HepG2 (cell line): Measurements from ENCODE around the gene ZNF211. TPM values are rescaled to one million over a fixed set of nuclear protein-coding genes. Genes with fewer than 3 reads are reported as not detected.

Experiments
- AFF4 ChIP-seq: sonication (generic); formaldehyde crosslinking; IDR thresholded peaks from 2 replicates; pipeline ENCODE4 v1.4.0; 2020; ENCODE audit warnings: missing genetic modification reagents
- ATF1 ChIP-seq: IDR thresholded peaks from 2 replicates; pipeline ENCODE4 v1.6.1; 2016; ENCODE audit warnings: mild to moderate bottlenecking, control low read depth
- KDM3A ChIP-seq: IDR thresholded peaks from 2 replicates; pipeline ENCODE4 v1.6.1; 2018; ENCODE audit warnings: low read depth, missing compliant biosample characterization
- KDM6A ChIP-seq: IDR thresholded peaks from 2 replicates; pipeline ENCODE4 v1.6.1; 2016; ENCODE audit warnings: low read depth
- MYPOP ChIP-seq: sonication (generic); formaldehyde crosslinking; IDR thresholded peaks from 2 replicates; pipeline ENCODE4 v1.8.1; 2023; ENCODE audit warnings: mild to moderate bottlenecking, moderate library complexity, missing genetic modification reagents
- SMAD1 ChIP-seq: sonication (generic); formaldehyde crosslinking; IDR thresholded peaks from 2 replicates; pipeline ENCODE4 v1.4.0; 2020; ENCODE audit warnings: missing genetic modification reagents, low read depth, mild to moderate bottlenecking, borderline replicate concordance
- SRF ChIP-seq: IDR thresholded peaks from 2 replicates; pipeline ENCODE4 v1.6.1; 2011; ENCODE audit warnings: mild to moderate bottlenecking, low read depth, low read length, moderate library complexity
- SYNCRIP ChIP-seq: fragments of 200-400 bp; formaldehyde crosslinking; IDR thresholded peaks from 2 replicates; pipeline ENCODE4 v1.6.1; 2018; ENCODE audit warnings: mild to moderate bottlenecking, low read depth, low read length; ENCODE audit not compliant: insufficient read depth
- TGIF2 ChIP-seq: IDR thresholded peaks from 2 replicates; pipeline ENCODE4 v1.6.1; 2016; ENCODE audit warnings: control low read depth, missing compliant biosample characterization
- ZBTB39 ChIP-seq: sonication (generic); formaldehyde crosslinking; IDR thresholded peaks from 2 replicates; pipeline ENCODE4 v1.5.0; 2020; ENCODE audit warnings: missing genetic modification reagents
- ZNF296 ChIP-seq: sonication (generic); formaldehyde crosslinking; conservative IDR thresholded peaks from 2 replicates; pipeline ENCODE4 v1.5.0; 2020; ENCODE audit warnings: mild to moderate bottlenecking, missing genetic modification reagents
- ZNF589 ChIP-seq: sonication (generic); formaldehyde crosslinking; conservative IDR thresholded peaks from 2 replicates; pipeline ENCODE4 v1.8.0; 2022; ENCODE audit warnings: mild to moderate bottlenecking, moderate library complexity, missing genetic modification reagents
- ZNF598 ChIP-seq: sonication (generic); formaldehyde crosslinking; IDR thresholded peaks from 2 replicates; pipeline ENCODE4 v1.5.1; 2020; ENCODE audit warnings: mild to moderate bottlenecking, missing genetic modification reagents, borderline replicate concordance
- ZNF784 ChIP-seq: sonication (generic); formaldehyde crosslinking; IDR thresholded peaks from 2 replicates; pipeline ENCODE4 v1.5.1; 2020; ENCODE audit warnings: missing genetic modification reagents, mild to moderate bottlenecking, borderline replicate concordance
- polyA plus RNA-seq, 8 experiments: library from polyadenylated mRNA; depleted of rRNA in 3 of 8; stranded (reverse) in 7 of 8; unstranded in 1 of 8; fragments of >200 nt; fragmentation: Illumina TruSeq in 4 of 8; extraction: Trizol in 4 of 8; gene quantifications; 2 replicates each; pipeline versions ENCODE4 v1.2.1 to v1.2.3, GENCODE V29; 2011 to 2016; ENCODE audit warnings: low read depth in 4 of 8, missing spikeins in 1 of 8, mixed read lengths in 1 of 8; ENCODE audit not compliant: insufficient read depth in 1 of 8
- total RNA-seq, 5 experiments: library from RNA; depleted of rRNA; stranded (reverse); fragments of >200 nt; fragmentation: Illumina TruSeq; extraction: Trizol; gene quantifications; 2 replicates each; pipeline ENCODE4 v1.2.3, GENCODE V29; 2016; ENCODE audit warnings: low read depth in 1 of 5
- TF ChIP-seq, protein P1 (sequence below): sonication (generic); formaldehyde crosslinking; IDR thresholded peaks from 2 replicates; pipeline ENCODE4 v1.5.0; 2020; ENCODE audit warnings: missing genetic modification reagents, mild to moderate bottlenecking, borderline replicate concordance
- TF ChIP-seq, protein P2 (sequence below): sonication (generic); formaldehyde crosslinking; IDR thresholded peaks from 2 replicates; pipeline ENCODE4 v1.4.0; 2020; ENCODE audit warnings: missing genetic modification reagents; ENCODE audit errors: not compliant biosample characterization

Gene ZNF211
- total and polyA plus RNA-seq, 2 of the 13 experiments (the other 11 are each of a cell fraction or from before 2014, with no cell fraction given) = 9.9 to 11.2 TPM

- TF ChIP-seq, protein P1, sequence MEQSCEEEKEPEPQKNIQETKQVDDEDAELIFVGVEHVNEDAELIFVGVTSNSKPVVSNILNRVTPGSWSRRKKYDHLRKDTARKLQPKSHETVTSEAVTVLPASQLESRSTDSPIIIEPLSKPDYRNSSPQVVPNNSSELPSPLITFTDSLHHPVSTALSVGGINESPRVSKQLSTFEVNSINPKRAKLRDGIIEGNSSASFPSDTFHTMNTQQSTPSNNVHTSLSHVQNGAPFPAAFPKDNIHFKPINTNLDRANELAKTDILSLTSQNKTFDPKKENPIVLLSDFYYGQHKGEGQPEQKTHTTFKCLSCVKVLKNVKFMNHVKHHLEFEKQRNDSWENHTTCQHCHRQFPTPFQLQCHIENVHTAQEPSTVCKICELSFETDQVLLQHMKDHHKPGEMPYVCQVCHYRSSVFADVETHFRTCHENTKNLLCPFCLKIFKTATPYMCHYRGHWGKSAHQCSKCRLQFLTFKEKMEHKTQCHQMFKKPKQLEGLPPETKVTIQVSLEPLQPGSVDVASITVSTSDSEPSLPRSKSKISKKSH (CRISPR knock-in tag) = no peak
- TF ChIP-seq MYPOP (CRISPR knock-in tag) (no peak), ZNF598 (CRISPR knock-in tag) (peak; percentile 89), ZBTB39 (CRISPR knock-in tag) (no peak), AFF4 (no peak), ZNF589 (CRISPR knock-in tag) (no peak), KDM3A (CRISPR knock-in tag) (0 out of 2 replicates have a peak, but pooled peaks have one; percentile 44), ZNF784 (CRISPR knock-in tag) (peak; percentile 74), ATF1 (CRISPR knock-in tag) (no peak), SYNCRIP (no peak), KDM6A (no peak), SMAD1 (CRISPR knock-in tag) (no peak), ZNF296 (CRISPR knock-in tag) (no peak), TGIF2 (CRISPR knock-in tag) (no peak), SRF (no peak)
- TF ChIP-seq, protein P2, sequence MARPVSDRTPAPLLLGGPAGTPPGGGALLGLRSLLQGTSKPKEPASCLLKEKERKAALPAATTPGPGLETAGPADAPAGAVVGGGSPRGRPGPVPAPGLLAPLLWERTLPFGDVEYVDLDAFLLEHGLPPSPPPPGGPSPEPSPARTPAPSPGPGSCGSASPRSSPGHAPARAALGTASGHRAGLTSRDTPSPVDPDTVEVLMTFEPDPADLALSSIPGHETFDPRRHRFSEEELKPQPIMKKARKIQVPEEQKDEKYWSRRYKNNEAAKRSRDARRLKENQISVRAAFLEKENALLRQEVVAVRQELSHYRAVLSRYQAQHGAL (CRISPR knock-in tag) = no peak
Observed at GRCh38 chr19:57613941-57614743, 18.8 kb upstream of the ZNF211 start, which contains the start of gene ZNF134 (continued).
